ENCODE results near the gene DXO. TPM values are rescaled to one million over a fixed set of nuclear protein-coding genes. Genes with fewer than 3 reads are reported as not detected.
"Not testable (repeated sequence)": the region's sequence is repeated elsewhere in the genome, so short reads cannot be mapped to it uniquely, and the experiment has no call there.

Gene DXO
- polyA plus RNA-seq, 3 donors = 22.1 to 32.3 (median 31.7) TPM

DNA sequence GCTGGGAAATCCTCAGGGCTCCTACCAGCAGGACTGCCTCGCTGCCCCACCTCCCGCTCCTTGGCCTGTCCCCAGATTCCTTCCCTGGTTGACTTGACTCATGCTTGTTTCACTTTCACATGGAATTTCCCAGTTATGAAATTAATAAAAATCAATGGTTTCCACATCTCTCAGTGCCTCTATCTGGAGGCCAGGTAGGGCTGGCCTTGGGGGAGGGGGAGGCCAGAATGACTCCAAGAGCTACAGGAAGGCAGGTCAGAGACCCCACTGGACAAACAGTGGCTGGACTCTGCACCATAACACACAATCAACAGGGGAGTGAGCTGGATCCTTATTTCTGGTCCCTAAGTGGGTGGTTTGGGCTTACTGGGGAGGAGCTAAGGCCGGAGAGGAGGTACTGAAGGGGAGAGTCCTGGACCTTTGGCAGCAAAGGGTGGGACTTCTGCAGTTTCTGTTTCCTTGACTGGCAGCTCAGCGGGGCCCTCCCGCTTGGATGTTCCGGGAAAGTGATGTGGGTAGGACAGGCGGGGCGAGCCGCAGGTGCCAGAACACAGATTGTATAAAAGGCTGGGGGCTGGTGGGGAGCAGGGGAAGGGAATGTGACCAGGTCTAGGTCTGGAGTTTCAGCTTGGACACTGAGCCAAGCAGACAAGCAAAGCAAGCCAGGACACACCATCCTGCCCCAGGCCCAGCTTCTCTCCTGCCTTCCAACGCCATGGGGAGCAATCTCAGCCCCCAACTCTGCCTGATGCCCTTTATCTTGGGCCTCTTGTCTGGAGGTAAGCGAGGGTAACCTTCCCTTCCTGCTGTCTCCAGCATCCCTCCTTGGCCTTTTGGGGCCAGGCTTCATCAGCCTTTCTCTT is 26.2 kb downstream of the DXO start, which contains the start of gene CFB:
TSS of gene CFB (plus strand) at position 589 of the 863 bp plus-strand sequence. CDS start at position 716, 127 bp downstream.
- DNase-seq (ENCODE audit: extremely low read depth in 1 of 11, low read depth in 9 of 11, low spot score in 4 of 11) = peak in 1 of 11 donors; percentile 22

GRCh38 chr6:31945154-31945506 is 26.8 kb downstream of the DXO start:
- no peak for DNase-seq (ENCODE audit: extremely low read depth in 1 of 11, low read depth in 9 of 11, low spot score in 4 of 11)

- DNase-seq (ENCODE audit: extremely low read depth in 1 of 11, low read depth in 9 of 11, low spot score in 4 of 11) = no peak
Measured at GRCh38 chr6:31943742-31944141, 28.2 kb downstream of the DXO start.

DNA sequence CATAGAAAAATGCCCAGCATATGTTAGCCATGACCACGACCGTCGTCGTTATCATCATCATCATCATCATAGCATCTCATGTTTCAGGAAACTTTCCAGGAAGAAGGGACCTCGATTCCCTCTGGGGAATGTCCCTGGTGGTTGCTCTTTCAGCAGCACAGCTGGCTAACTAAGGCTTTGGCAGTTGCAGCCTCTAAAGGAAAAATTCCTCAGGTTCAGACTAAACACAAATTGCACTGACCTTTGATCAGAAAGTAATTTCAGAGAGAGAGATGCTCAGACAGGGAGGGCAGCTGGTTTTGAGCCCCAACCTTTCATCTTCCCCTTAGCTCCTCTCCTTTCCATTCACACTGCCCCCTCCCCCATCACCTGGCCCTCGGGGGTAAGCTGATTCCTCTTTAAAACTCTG is 31.7 kb downstream of the DXO start:
- DNase-seq (ENCODE audit: extremely low read depth in 1 of 11, low read depth in 9 of 11, low spot score in 4 of 11) = no peak

DNA sequence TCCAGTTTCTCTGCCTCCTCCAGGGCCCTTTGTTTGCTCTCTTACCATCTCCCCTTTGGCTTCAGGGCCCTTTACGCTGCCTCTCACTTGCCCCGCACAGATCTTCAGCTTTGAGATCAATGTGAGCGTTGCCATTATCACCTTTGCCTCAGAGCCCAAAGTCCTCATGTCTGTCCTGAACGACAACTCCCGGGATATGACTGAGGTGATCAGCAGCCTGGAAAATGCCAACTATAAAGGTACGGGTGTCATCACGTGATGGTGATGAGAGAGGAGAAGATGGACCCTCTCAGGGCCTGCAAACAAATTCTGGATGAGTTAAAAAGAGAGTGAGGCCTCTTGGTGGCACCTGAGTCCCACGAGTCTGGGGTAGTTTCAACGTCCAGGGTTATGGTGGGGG is 36.1 kb downstream of the DXO start:
- DNase-seq (ENCODE audit: extremely low read depth in 1 of 11, low read depth in 9 of 11, low spot score in 4 of 11) = no peak

GRCh38 chr6:31935021-31935420 is 36.9 kb downstream of the DXO start:
- no peak for DNase-seq (ENCODE audit: extremely low read depth in 1 of 11, low read depth in 9 of 11, low spot score in 4 of 11)

GRCh38 chr6:31933537-31933936 is 38.4 kb downstream of the DXO start:
- no peak for DNase-seq (ENCODE audit: extremely low read depth in 1 of 11, low read depth in 9 of 11, low spot score in 4 of 11)

DNA sequence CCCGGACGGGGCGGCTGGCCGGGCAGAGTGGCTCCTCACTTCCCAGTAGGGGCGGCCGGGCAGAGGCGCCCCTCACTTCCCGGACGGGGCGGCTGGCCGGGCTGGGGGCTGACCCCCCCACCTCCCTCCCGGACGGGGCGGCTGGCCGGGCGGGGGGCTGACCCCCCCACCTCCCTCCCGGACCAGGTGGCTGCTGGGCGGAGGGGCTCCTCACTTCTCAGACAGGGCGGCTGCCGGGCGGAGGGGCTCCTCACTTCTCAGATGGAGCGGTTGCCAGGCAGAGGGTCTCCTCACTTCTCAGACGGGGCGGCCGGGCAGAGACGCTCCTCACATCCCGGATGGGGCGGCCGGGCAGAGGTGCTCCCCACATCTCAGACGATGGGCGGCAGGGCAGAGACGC is 39.8 kb downstream of the DXO start:
- DNase-seq (ENCODE audit: extremely low read depth in 1 of 11, low read depth in 9 of 11, low spot score in 4 of 11) = not testable (repeated sequence)

DNA sequence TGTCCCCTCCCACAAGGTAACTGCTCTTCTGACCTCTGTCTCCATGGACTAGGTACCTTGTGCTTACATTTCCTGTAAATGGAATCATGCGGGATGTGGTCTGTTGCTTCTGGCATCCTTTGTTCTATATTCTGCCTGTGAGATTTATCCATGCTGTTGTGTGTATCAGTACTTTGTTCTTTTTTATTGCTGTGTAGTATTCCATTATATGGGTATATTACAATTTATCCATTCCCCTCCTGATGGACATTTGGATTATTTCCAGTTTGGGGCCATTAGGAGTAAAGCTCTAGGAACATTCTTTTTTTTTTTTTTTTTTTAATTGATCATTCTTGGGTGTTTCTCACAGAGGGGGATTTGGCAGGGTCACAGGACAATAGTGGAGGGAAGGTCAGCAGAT is 41.0 kb downstream of the DXO start:
- no peak for DNase-seq (ENCODE audit: extremely low read depth in 1 of 11, low read depth in 9 of 11, low spot score in 4 of 11)

- no peak for DNase-seq (ENCODE audit: extremely low read depth in 1 of 11, low read depth in 9 of 11, low spot score in 4 of 11)
Measured at GRCh38 chr6:31928672-31928939, 43.3 kb downstream of the DXO start.

DNA sequence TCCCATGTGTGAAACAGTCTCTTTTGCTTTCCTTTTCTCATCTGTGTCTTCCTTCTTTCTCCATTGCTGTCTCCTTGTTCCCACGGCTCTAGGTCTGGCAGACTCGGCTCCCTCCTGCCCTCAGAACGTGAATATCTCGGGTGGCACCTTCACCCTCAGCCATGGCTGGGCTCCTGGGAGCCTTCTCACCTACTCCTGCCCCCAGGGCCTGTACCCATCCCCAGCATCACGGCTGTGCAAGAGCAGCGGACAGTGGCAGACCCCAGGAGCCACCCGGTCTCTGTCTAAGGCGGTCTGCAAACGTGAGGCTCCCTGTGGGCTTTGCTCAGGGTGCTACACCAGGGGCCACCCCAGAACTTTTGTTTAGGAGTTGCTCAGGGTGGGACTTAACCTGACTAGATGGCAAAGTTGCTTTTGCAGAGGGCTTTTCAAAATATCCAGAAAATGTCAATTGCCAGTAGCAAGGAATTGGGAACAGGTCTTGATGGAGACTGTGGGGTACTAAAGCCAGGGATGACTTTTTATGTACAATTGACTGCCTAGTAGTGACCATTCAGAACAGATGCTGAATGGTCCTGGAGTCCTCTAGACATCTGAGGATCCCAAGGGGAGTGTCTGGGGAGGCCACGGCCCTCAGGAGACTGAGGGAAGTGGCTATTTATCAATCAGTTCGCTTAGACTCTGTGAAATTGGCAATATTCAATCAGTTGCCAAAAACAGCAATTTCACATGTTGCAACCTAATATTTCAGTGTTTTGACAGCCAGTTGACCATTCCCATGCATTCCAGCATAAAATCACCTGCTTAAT is 43.9 kb downstream of the DXO start:
- DNase-seq (ENCODE audit: extremely low read depth in 1 of 11, low read depth in 9 of 11, low spot score in 4 of 11) = no peak

- no peak for DNase-seq (ENCODE audit: extremely low read depth in 1 of 11, low read depth in 9 of 11, low spot score in 4 of 11)
Measured at GRCh38 chr6:31927242-31927862, 44.6 kb downstream of the DXO start, which contains the start of gene C2. Gene C2, plus strand, starts transcription at chr6:31927717. Its CDS starts 36 bp downstream, at chr6:31927753.

DNA sequence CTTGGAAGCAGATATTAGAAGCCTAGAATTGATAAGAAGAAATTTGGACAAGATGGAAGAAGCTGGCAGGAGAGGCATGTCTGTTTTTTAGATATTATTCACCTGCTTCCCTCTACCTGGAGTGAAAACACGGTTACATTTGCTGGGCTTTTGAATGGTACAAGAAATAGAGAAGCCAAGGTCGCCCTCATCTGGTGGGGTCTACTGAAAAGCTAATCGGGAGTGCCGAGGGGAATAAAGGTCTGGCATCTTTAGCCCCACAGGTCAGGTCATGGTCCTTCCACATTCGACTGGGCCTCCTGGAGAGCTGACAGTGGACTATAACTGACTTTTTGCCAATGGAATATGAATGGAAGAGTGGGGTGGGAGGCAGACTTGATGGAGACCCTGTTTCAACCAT is 49.0 kb downstream of the DXO start:
- DNase-seq (ENCODE audit: extremely low read depth in 1 of 11, low read depth in 9 of 11, low spot score in 4 of 11) = no peak

DNA sequence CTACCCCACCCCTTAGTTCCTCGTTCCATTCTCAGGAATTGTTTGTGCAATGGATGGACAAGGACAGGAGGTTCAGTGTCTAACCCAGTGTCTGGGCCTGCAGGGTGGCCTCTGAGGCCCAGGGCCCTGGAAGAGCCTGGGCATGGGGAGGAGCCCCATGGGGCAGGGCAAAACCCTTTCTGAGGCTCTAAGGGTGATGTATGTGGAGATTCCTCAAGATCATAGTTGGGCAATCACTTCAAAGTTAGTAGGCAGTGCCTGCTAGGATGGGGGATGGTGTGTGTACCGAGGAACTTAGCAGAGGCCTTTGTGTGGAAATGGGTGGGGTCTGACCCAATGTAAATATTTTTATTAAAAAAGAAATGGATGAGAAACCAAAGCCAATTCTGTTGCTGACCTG is 51.1 kb downstream of the DXO start:
- no peak for DNase-seq (ENCODE audit: extremely low read depth in 1 of 11, low read depth in 9 of 11, low spot score in 4 of 11)

Other genes with a start within 250 kb of the DXO start
- 1 to 10 TPM; 1.6 TPM for gene MPIG6B, start 248.8 kb downstream of the DXO start, polyA plus RNA-seq (ENCODE audit: insufficient read length in 3 of 3)
- 100 to 1,000 TPM; 152 to 237 (median 188) TPM for gene DDAH2, start 242.8 kb downstream of the DXO start, polyA plus RNA-seq (ENCODE audit: insufficient read length in 3 of 3)
- 100 to 1,000 TPM; 268 to 296 (median 292) TPM for gene CLIC1, start 235.6 kb downstream of the DXO start, polyA plus RNA-seq (ENCODE audit: insufficient read length in 3 of 3)
- gene MSH5, start 232.1 kb downstream of the DXO start, polyA plus RNA-seq (ENCODE audit: insufficient read length in 3 of 3) = 10 to 100 TPM; 21.4 to 59.0 (median 22.1) TPM
- gene SAPCD1, start 209.5 kb downstream of the DXO start, polyA plus RNA-seq (ENCODE audit: insufficient read length in 3 of 3) = 10 to 100 TPM in 2 of 3 donors, 1 to 10 TPM in 1; 6.8 to 17.2 (median 10.0) TPM
- gene VWA7, start 194.8 kb downstream of the DXO start, polyA plus RNA-seq (ENCODE audit: insufficient read length in 3 of 3) = 10 to 100 TPM in 1 of 3 donors, 1 to 10 TPM in 2; 7.3 to 13.9 (median 8.5) TPM
- 10 to 100 TPM; 58.7 to 72.2 (median 61.2) TPM for gene VARS1, start 176.4 kb downstream of the DXO start, polyA plus RNA-seq (ENCODE audit: insufficient read length in 3 of 3)
- 10 to 100 TPM; 72.1 to 90.4 (median 82.4) TPM for gene LSM2, start 165.2 kb downstream of the DXO start, polyA plus RNA-seq (ENCODE audit: insufficient read length in 3 of 3)
- gene HSPA1L, start 156.9 kb downstream of the DXO start, polyA plus RNA-seq (ENCODE audit: insufficient read length in 3 of 3) = 1 to 10 TPM; 3.3 to 5.0 (median 4.0) TPM
- gene HSPA1A, start 156.6 kb downstream of the DXO start, polyA plus RNA-seq (ENCODE audit: insufficient read length in 3 of 3) = 100 to 1,000 TPM in 2 of 3 donors, 10 to 100 TPM in 1; 84.4 to 121 (median 116) TPM
- 100 to 1,000 TPM; 119 to 167 (median 142) TPM for gene HSPA1B, start 144.4 kb downstream of the DXO start, polyA plus RNA-seq (ENCODE audit: insufficient read length in 3 of 3)
- gene NEU1, start 109.3 kb downstream of the DXO start, polyA plus RNA-seq (ENCODE audit: insufficient read length in 3 of 3) = 10 to 100 TPM; 74.6 to 79.3 (median 78.1) TPM
- gene SLC44A4, start 93.1 kb downstream of the DXO start, polyA plus RNA-seq (ENCODE audit: insufficient read length in 3 of 3) = 10 to 100 TPM; 40.7 to 82.8 (median 51.9) TPM
- 10 to 100 TPM; 74.6 to 98.4 (median 83.9) TPM for gene EHMT2, start 74.4 kb downstream of the DXO start, polyA plus RNA-seq (ENCODE audit: insufficient read length in 3 of 3)
- gene ZBTB12, start 70.1 kb downstream of the DXO start, polyA plus RNA-seq (ENCODE audit: insufficient read length in 3 of 3) = 10 to 100 TPM; 23.4 to 35.5 (median 23.6) TPM
- gene C2, start 44.4 kb downstream of the DXO start, polyA plus RNA-seq (ENCODE audit: insufficient read length in 3 of 3) = 1 to 10 TPM; 3.0 to 4.2 (median 4.0) TPM
- gene CFB, start 26.0 kb downstream of the DXO start, polyA plus RNA-seq (ENCODE audit: insufficient read length in 3 of 3) = 1 to 10 TPM; 5.2 to 8.7 (median 6.6) TPM
- gene NELFE, start 13.2 kb downstream of the DXO start, polyA plus RNA-seq (ENCODE audit: insufficient read length in 3 of 3) = 100 to 1,000 TPM in 1 of 3 donors, 10 to 100 TPM in 2; 89.5 to 103 (median 91.3) TPM
- gene SKIC2, start 13.0 kb downstream of the DXO start, polyA plus RNA-seq (ENCODE audit: insufficient read length in 3 of 3) = 10 to 100 TPM; 42.3 to 49.0 (median 47.7) TPM
- 10 to 100 TPM; 15.7 to 22.4 (median 22.4) TPM for gene C4A, start 9.9 kb upstream of the DXO start, polyA plus RNA-seq (ENCODE audit: insufficient read length in 3 of 3)
- gene C4B, start 42.7 kb upstream of the DXO start, polyA plus RNA-seq (ENCODE audit: insufficient read length in 3 of 3) = 10 to 100 TPM; 17.4 to 23.3 (median 22.1) TPM
- 1 to 10 TPM in 1 of 3 donors, under 1 TPM in 2; 0.24 to 1.0 (median 0.29) TPM for gene CYP21A2, start 66.3 kb upstream of the DXO start, polyA plus RNA-seq (ENCODE audit: insufficient read length in 3 of 3)
- gene TNXB, start 137.2 kb upstream of the DXO start, polyA plus RNA-seq (ENCODE audit: insufficient read length in 3 of 3) = 1 to 10 TPM; 3.4 to 7.9 (median 6.1) TPM
- 100 to 1,000 TPM in 1 of 3 donors, 10 to 100 TPM in 2; 87.2 to 104 (median 92.0) TPM for gene ATF6B, start 156.1 kb upstream of the DXO start, polyA plus RNA-seq (ENCODE audit: insufficient read length in 3 of 3)
- gene FKBPL, start 158.2 kb upstream of the DXO start, polyA plus RNA-seq (ENCODE audit: insufficient read length in 3 of 3) = 1 to 10 TPM; 7.1 to 9.0 (median 8.7) TPM
- 1 to 10 TPM; 2.4 to 4.2 (median 2.6) TPM for gene PRRT1, start 179.8 kb upstream of the DXO start, polyA plus RNA-seq (ENCODE audit: insufficient read length in 3 of 3)
- 10 to 100 TPM; 30.5 to 48.4 (median 33.4) TPM for gene PPT2, start 182.0 kb upstream of the DXO start, polyA plus RNA-seq (ENCODE audit: insufficient read length in 3 of 3)
- gene EGFL8, start 192.5 kb upstream of the DXO start, polyA plus RNA-seq (ENCODE audit: insufficient read length in 3 of 3) = 10 to 100 TPM; 24.0 to 44.4 (median 24.3) TPM
- gene AGPAT1, start 203.9 kb upstream of the DXO start, polyA plus RNA-seq (ENCODE audit: insufficient read length in 3 of 3) = 100 to 1,000 TPM in 2 of 3 donors, 10 to 100 TPM in 1; 94.6 to 109 (median 102) TPM
- 100 to 1,000 TPM in 2 of 3 donors, 10 to 100 TPM in 1; 91.6 to 107 (median 104) TPM for gene RNF5, start 206.3 kb upstream of the DXO start, polyA plus RNA-seq (ENCODE audit: insufficient read length in 3 of 3)
- gene AGER, start 212.1 kb upstream of the DXO start, polyA plus RNA-seq (ENCODE audit: insufficient read length in 3 of 3) = 10 to 100 TPM; 23.8 to 25.3 (median 24.9) TPM
- 100 to 1,000 TPM; 173 to 193 (median 191) TPM for gene PBX2, start 218.1 kb upstream of the DXO start, polyA plus RNA-seq (ENCODE audit: insufficient read length in 3 of 3)
- 10 to 100 TPM in 1 of 3 donors, 1 to 10 TPM in 2; 9.4 to 13.1 (median 9.9) TPM for gene GPSM3, start 220.5 kb upstream of the DXO start, polyA plus RNA-seq (ENCODE audit: insufficient read length in 3 of 3)

All from renal cortex interstitium (tissue), 11 donors.